Mammary epithelial cell (primary cell): ENCODE data around the gene PEMT.

Experiments
- CTCF ChIP-seq, 2 donors: IDR thresholded peaks in 1 of 2; conservative IDR thresholded peaks in 1 of 2; 2 replicates each; pipeline ENCODE4 v1.5.1; 2011 to 2012; ENCODE audit warnings: inconsistent platforms in 2 of 2, low read length in 2 of 2, mild to moderate bottlenecking in 2 of 2, control low read depth in 1 of 2, low read depth in 1 of 2; ENCODE audit not compliant: insufficient read depth in 1 of 2; ENCODE audit errors: extremely low read depth in 1 of 2
- EZH2 ChIP-seq: IDR thresholded peaks from 2 replicates; pipeline ENCODE4 v1.6.1; 2012; ENCODE audit warnings: low read length, inconsistent platforms, borderline replicate concordance

DNA sequence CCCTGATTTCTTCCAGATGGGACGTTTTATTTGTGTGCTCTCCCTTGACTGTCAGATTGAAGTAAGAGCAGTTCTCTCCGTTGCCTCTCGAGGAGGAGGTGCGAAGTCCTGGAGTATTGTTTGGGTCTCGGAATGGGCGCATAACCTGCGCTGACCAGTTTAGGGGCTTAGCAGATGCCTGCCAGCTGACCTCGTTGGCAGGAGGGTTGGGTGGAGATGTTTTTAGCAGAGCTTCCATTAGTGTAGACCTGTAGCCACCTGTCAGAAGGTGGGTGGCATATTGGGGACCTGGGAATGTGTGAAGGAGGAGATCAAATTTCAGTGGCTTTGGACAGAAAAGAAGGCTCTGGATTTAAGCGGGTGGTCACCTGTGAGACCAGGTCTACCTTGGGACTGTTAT, 98.9 kb downstream of the PEMT start:
- TF ChIP-seq CTCF (conservative IDR thresholded peaks at IDR 0.05 in 1 of 2, IDR thresholded peaks at IDR 0.05 in 1 of 2; ENCODE audit: extremely low read depth in 1 of 2, insufficient read depth in 1 of 2, low read depth in 1 of 2, low read length in 2 of 2) = no peak
- TF ChIP-seq EZH2 = no peak
